GM18951 (cell line): Measurements from ENCODE around the gene CHST9.

Experiments used
- POLR2A ChIP-seq: IDR thresholded peaks from 4 replicates; pipeline ENCODE4 v1.6.1; 2011; ENCODE audit warnings: mild to moderate bottlenecking; ENCODE audit not compliant: insufficient read length, insufficient read depth; ENCODE audit errors: extremely low read depth
- in situ Hi-C: fragments of 300-500 bp; cut with MboI; formaldehyde crosslinking; loops from one replicate; pipeline ENCODE4 v1.12.0; 2022; ENCODE audit warnings: low sequenced_read_pairs, mixed read lengths, inconsistent platforms; ENCODE audit not compliant: unreplicated experiment

Gene CHST9

GRCh38 chr18:27042177-27042576 lies 142.9 kb downstream of the CHST9 start:
- in situ Hi-C loops, result no loop called here
- TF ChIP-seq POLR2A, result no peak

GRCh38 chr18:27040796-27041195 lies 144.3 kb downstream of the CHST9 start:
- no peak for TF ChIP-seq POLR2A
- in situ Hi-C loops, result no loop called here

- TF ChIP-seq POLR2A, result no peak
- in situ Hi-C loops, result no loop called here
Observed at GRCh38 chr18:27033722-27034121, 151.4 kb downstream of the CHST9 start.

- TF ChIP-seq POLR2A, result no peak
- in situ Hi-C loops, result no loop called here
Observed at GRCh38 chr18:27030421-27030820, 154.7 kb downstream of the CHST9 start.

- in situ Hi-C loops, result no loop called here
- TF ChIP-seq POLR2A, result no peak
Observed at GRCh38 chr18:27022477-27022876, 162.6 kb downstream of the CHST9 start.

- no peak for TF ChIP-seq POLR2A
- in situ Hi-C loops, result no loop called here
Observed at GRCh38 chr18:27017901-27018500, 167.1 kb downstream of the CHST9 start.

- no peak for TF ChIP-seq POLR2A
- in situ Hi-C loops, result no loop called here
Observed at GRCh38 chr18:27014841-27015240, 170.3 kb downstream of the CHST9 start.

GRCh38 chr18:27010784-27011183 lies 174.3 kb downstream of the CHST9 start:
- no peak for TF ChIP-seq POLR2A
- in situ Hi-C loops, result no loop called here

GRCh38 chr18:27009293-27009692 lies 175.8 kb downstream of the CHST9 start:
- TF ChIP-seq POLR2A, result no peak
- in situ Hi-C loops, result no loop called here

GRCh38 chr18:27008575-27008974 lies 176.5 kb downstream of the CHST9 start:
- TF ChIP-seq POLR2A, result no peak
- in situ Hi-C loops, result no loop called here

GRCh38 chr18:27007880-27008279 lies 177.2 kb downstream of the CHST9 start:
- no peak for TF ChIP-seq POLR2A
- in situ Hi-C loops, result no loop called here

GRCh38 chr18:27005589-27005988 lies 179.5 kb downstream of the CHST9 start:
- TF ChIP-seq POLR2A, result no peak
- in situ Hi-C loops, result no loop called here

GRCh38 chr18:27004056-27004829 lies 180.9 kb downstream of the CHST9 start:
- in situ Hi-C loops, result no loop called here
- TF ChIP-seq POLR2A, result no peak

- no peak for TF ChIP-seq POLR2A
- in situ Hi-C loops, result no loop called here
Observed at GRCh38 chr18:26999797-27000196, 185.3 kb downstream of the CHST9 start.

GRCh38 chr18:26993568-26993967 lies 191.5 kb downstream of the CHST9 start:
- TF ChIP-seq POLR2A, result no peak
- in situ Hi-C loops, result no loop called here

GRCh38 chr18:26992926-26993325 lies 192.2 kb downstream of the CHST9 start:
- in situ Hi-C loops, result no loop called here
- no peak for TF ChIP-seq POLR2A
